Daoy (cell line): Measurements from ENCODE around the gene MRPL30. TPM values are rescaled to one million over a fixed set of nuclear protein-coding genes. Genes with fewer than 3 reads are reported as not detected.
"Not testable (repeated sequence)": the region's sequence is repeated elsewhere in the genome, so short reads cannot be mapped to it uniquely, and the experiment has no call there.

Experiments
- DNase-seq: peaks from one replicate; pipeline ENCODE4 v3.0.0-alpha.2; 2015; ENCODE audit warnings: low read depth
- total RNA-seq: library from RNA; depleted of rRNA; stranded (reverse); fragments of >200 nt; shearing (Covaris generic); gene quantifications from 2 replicates; pipeline ENCODE4 v1.2.3, GENCODE V29; 2014; rRNA removed

MRPL30 gene
- total RNA-seq, result 39.6 and 52.6 TPM in 2 replicates

GRCh38 chr2:99180755-99181623 lies at the start of gene MRPL30, which contains the start of gene MITD1:
MRPL30 (plus strand) TSS chr2:99181184; CDS start chr2:99186204, 5,020 bp downstream.
MITD1 (minus strand) TSS chr2:99181058; CDS start chr2:99180981, 77 bp downstream.
- peak; percentile 95 for DNase-seq

- not testable (repeated sequence) for DNase-seq
Measured at GRCh38 chr2:99135044-99135556, 45.9 kb upstream of the MRPL30 start.

- peak; percentile 31 for DNase-seq
Measured at GRCh38 chr2:99139003-99139402, 42.0 kb upstream of the MRPL30 start.

- no peak for DNase-seq
Measured at GRCh38 chr2:99140056-99140859, 40.7 kb upstream of the MRPL30 start.

GRCh38 chr2:99140860-99141109 lies 40.2 kb upstream of the MRPL30 start:
- no peak for DNase-seq

- peak; percentile 96 for DNase-seq
Measured at GRCh38 chr2:99141110-99142108, 39.6 kb upstream of the MRPL30 start, which contains the start of gene C2orf15. C2orf15 (plus strand) TSS chr2:99141707; CDS start chr2:99150559, 8,852 bp downstream.

- no peak for DNase-seq
Measured at GRCh38 chr2:99150706-99151105, 30.3 kb upstream of the MRPL30 start.

GRCh38 chr2:99152199-99152895 lies 28.6 kb upstream of the MRPL30 start:
- no peak for DNase-seq

GRCh38 chr2:99153921-99154604 lies 26.9 kb upstream of the MRPL30 start:
- peak; percentile 4 for DNase-seq

GRCh38 chr2:99154643-99155536 lies 26.1 kb upstream of the MRPL30 start, which contains the start of the genes LIPT1 and TSGA10:
LIPT1 (plus strand) TSS chr2:99154967; CDS start chr2:99161958, 6,991 bp downstream.
TSGA10 (minus strand) TSS chr2:99154942; CDS start chr2:99109439, 45,503 bp downstream.
- DNase-seq, result peak; percentile 96

GRCh38 chr2:99156891-99157290 lies 24.1 kb upstream of the MRPL30 start:
- no peak for DNase-seq

GRCh38 chr2:99158599-99158998 lies 22.4 kb upstream of the MRPL30 start:
- no peak for DNase-seq

GRCh38 chr2:99159594-99159993 lies 21.4 kb upstream of the MRPL30 start:
- DNase-seq, result no peak

GRCh38 chr2:99166218-99166617 lies 14.8 kb upstream of the MRPL30 start:
- no peak for DNase-seq

- no peak for DNase-seq
Measured at GRCh38 chr2:99169534-99169933, 11.4 kb upstream of the MRPL30 start.

- no peak for DNase-seq
Measured at GRCh38 chr2:99171377-99172140, 9.4 kb upstream of the MRPL30 start.

- DNase-seq, result no peak
Measured at GRCh38 chr2:99181624-99182000, 628 bp downstream of the MRPL30 start.

GRCh38 chr2:99183025-99183424 lies 2.0 kb downstream of the MRPL30 start:
- DNase-seq, result no peak
